Hepatocyte (in vitro differentiated cells): ENCODE data around the gene CCSER2.

Source experiments
- CTCF ChIP-seq: fragments of 200-600 bp; sonication (generic); IDR thresholded peaks from 2 replicates; pipeline ENCODE4 v1.5.1; 2016; ENCODE audit warnings: antibody characterized with exemption, mild to moderate bottlenecking; ENCODE audit not compliant: poor library complexity
- EZH2 ChIP-seq: fragments of 200-600 bp; sonication (generic); IDR thresholded peaks from 2 replicates; pipeline ENCODE4 v1.6.1; 2016; ENCODE audit warnings: antibody characterized with exemption, mild to moderate bottlenecking, borderline replicate concordance

DNA sequence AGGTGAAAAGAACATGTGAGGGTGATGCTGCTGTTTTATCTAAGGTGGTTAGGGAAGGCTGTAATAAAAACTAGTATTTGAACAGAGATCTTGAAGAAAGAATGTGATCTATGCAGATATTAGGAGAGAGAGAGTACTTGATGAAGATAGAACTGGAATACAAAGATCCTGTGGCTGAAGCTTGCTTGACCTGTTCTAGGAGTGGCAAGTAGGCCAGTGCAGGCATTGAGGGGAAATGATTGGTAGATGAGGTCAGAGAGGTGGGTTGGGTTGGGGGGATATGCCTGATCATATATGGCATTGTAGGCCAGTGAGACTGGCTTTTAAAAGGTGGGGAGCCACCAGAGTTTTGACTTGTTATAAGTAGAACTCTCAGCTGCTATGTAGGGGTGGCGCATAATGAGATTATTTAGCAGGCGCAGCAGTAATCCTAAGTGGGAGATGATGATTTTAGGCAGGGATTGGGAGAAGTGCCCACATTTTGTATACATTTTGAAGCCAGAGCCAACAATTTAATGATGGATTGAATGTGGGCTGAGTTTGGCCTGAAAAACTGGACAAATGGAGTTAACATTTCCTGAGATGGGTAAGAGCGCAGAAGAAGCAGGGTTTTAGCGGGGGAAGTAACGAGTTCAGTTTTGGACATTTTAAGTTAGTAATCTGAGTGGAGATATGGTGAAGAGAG lies 8.2 kb downstream of the CCSER2 start:
- no peak for TF ChIP-seq CTCF
- no peak for TF ChIP-seq EZH2
